Testis (tissue), 3 donors: ENCODE measurements around the gene EZH2. TPM values are rescaled to one million over a fixed set of nuclear protein-coding genes. Genes with fewer than 3 reads are reported as not detected.

Source experiments
- DNase-seq: peaks from one replicate; pipeline ENCODE4 v3.0.0-alpha.2; 2019
- H3K27ac ChIP-seq, 2 donors: fragments of 200-600 bp; sonication (generic); one replicate each; pipeline ENCODE4 v1.5.1; 2019
- H3K27me3 ChIP-seq: fragments of 200-600 bp; sonication (generic); one replicate; pipeline ENCODE4 v1.5.1; 2019
- H3K36me3 ChIP-seq: fragments of 200-600 bp; sonication (generic); one replicate; pipeline ENCODE4 v1.5.1; 2017; ENCODE audit warnings: low read depth; ENCODE audit errors: missing control alignments
- H3K4me1 ChIP-seq: fragments of 200-600 bp; sonication (generic); one replicate; pipeline ENCODE4 v1.5.1; 2019
- H3K4me3 ChIP-seq, 2 donors: fragments of 200-600 bp; sonication (generic); one replicate each; pipeline ENCODE4 v1.5.1; 2017 to 2019
- H3K9me3 ChIP-seq: fragments of 200-600 bp; sonication (generic); one replicate; pipeline ENCODE4 v1.5.1; 2017
- POLR2A ChIP-seq: fragments of 450-650 bp; IDR thresholded peaks from one replicate; pipeline ENCODE4 v1.6.1; 2017; ENCODE audit warnings: antibody characterized with exemption, mild to moderate bottlenecking, moderate library complexity
- WGBS, 2 donors: methylation state at CpG; one replicate each; pipeline ENCODE4 v1.1.5; 2018; 5-methylcytosine and 5-hydroxymethylcytosine counted together
- intact Hi-C: fragments of 100-400 bp; cut with DNase I; formaldehyde crosslinking; loops from one replicate; pipeline ENCODE4 v1.15.1; 2023; ENCODE audit warnings: low total_unique reads
- polyA plus RNA-seq: library from polyadenylated mRNA; stranded (reverse); fragments of 350-450 nt; fragmentation: Illumina TruSeq; extraction: RNeasy Lipid Tissue Mini Kit (QIAGEN cat#74804); gene quantifications from one replicate; pipeline ENCODE4 v1.2.3, GENCODE V29; 2014; ENCODE audit warnings: low read depth, low replicate concordance; ENCODE audit not compliant: insufficient read depth
- total RNA-seq, 2 donors: library from RNA; depleted of rRNA; stranded (reverse); fragments of >200 nt; gene quantifications; one replicate each; pipeline ENCODE4 v1.2.3, GENCODE V29; 2016
- TF ChIP-seq, protein P1 (sequence below), 3 experiments: fragments of 450-650 bp in 2 of 3; fragments of 200-600 bp in 1 of 3; sonication (generic) in 1 of 3; IDR thresholded peaks; one replicate each; pipeline ENCODE4 v1.5.1; 2016 to 2019; ENCODE audit warnings: antibody characterized with exemption in 3 of 3, mild to moderate bottlenecking in 2 of 3, moderate library complexity in 1 of 3

The EZH2 gene
- total and polyA plus RNA-seq, 3 donors from 2014 or later: 27.0 to 60.3 (median 36.0) TPM

DNA sequence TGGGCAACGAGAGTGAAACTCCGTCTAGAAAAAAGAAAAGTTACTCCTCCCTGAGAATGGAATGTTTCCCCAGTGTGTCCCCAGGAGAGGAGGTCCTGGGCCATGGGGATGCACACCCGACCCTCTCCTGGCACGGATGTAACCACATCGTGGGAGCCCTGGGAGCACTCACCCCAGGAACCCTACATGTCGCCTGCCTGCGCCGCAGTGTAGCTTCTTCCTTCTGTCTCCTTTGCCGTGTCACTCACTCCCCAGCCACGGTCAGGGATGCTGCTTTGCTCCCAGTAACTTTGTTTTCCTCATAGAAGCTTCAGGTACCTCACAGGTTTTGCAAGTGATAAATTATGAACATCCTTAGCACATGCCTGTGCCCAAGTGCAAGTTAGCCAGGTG lies 82.0 kb downstream of the EZH2 start:
- no peak for TF ChIP-seq POLR2A
- TF ChIP-seq, protein P1, sequence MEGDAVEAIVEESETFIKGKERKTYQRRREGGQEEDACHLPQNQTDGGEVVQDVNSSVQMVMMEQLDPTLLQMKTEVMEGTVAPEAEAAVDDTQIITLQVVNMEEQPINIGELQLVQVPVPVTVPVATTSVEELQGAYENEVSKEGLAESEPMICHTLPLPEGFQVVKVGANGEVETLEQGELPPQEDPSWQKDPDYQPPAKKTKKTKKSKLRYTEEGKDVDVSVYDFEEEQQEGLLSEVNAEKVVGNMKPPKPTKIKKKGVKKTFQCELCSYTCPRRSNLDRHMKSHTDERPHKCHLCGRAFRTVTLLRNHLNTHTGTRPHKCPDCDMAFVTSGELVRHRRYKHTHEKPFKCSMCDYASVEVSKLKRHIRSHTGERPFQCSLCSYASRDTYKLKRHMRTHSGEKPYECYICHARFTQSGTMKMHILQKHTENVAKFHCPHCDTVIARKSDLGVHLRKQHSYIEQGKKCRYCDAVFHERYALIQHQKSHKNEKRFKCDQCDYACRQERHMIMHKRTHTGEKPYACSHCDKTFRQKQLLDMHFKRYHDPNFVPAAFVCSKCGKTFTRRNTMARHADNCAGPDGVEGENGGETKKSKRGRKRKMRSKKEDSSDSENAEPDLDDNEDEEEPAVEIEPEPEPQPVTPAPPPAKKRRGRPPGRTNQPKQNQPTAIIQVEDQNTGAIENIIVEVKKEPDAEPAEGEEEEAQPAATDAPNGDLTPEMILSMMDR (IDR thresholded peaks at IDR 0.05): no peak
- WGBS, 2 donors: 88 to 89% methylated on average over 10 of the region's 10 CpGs
- no peaks in the 10 kb centered on the region for H3K27me3 ChIP-seq
- intact Hi-C loops: no loop called here
- no peaks in the 10 kb centered on the region for H3K4me1 ChIP-seq
- no peaks in the 10 kb centered on the region for H3K36me3 ChIP-seq
- DNase-seq: no peak
- no peaks in the 10 kb centered on the region for H3K9me3 ChIP-seq
- no peak overlapping the region for H3K27ac ChIP-seq
- H3K4me3 ChIP-seq: no peak overlapping the region

DNA sequence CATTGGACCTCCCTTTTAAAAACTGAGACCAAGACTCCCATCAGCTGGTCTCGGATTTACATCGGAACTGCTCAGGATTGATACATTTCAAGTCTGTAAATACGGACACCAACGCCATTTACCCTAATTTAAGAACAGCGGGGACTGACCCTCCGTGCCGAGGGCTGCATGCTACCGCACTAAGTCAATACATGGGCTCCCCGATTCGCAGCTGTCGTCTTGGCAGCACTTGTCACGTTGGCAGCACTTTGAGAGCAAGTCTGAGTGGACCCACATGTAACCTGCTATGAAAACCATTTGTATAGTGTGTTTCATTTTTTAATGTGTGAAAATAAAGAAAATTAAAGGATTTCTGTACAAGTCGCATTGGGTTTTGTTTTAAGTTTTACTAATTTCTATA lies 83.4 kb downstream of the EZH2 start:
- H3K4me3 ChIP-seq: no peak overlapping the region
- TF ChIP-seq POLR2A: no peak
- TF ChIP-seq, protein P1 (IDR thresholded peaks at IDR 0.05): no peak
- H3K9me3 ChIP-seq: no peaks in the 10 kb centered on the region
- DNase-seq: no peak
- H3K27me3 ChIP-seq: no peaks in the 10 kb centered on the region
- H3K27ac ChIP-seq: no peak overlapping the region
- WGBS, 2 donors: 92 to 94% methylated on average over 13 of the region's 13 CpGs
- no peaks in the 10 kb centered on the region for H3K4me1 ChIP-seq
- intact Hi-C loops: no loop called here
- no peaks in the 10 kb centered on the region for H3K36me3 ChIP-seq

DNA sequence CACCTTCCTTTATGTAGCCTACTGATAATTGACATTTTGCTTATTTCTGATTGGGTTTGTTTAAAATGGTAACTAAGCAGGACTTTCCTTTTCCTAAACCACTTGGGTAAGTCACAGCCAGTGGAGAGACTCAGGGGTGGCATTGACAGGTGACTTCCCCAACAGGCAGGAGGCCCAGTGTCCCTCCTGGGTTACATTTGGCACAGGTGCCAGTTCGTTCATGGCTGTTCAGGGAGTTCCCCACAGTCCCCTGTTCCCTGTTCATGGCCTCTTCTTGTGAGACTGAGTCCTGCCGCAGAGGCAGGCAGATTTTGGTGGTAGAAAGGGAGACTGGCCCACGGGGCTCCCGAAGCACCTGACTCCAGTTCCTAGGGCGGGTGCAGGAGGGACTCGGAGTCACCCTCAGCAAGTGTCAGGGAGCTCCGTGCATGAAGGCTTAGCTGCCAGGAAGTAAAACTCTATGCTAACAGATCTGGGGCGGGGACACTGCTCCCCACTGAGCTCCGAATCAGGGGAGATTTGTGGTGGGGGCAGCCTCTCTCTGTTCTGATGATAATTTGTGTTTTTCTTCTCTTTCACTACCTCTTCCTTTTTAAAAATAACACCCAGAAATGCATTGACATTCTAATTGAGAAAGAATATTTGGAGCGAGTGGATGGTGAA lies 84.1 kb downstream of the EZH2 start:
- 75 to 79% methylated on average over 10 of the region's 10 CpGs for WGBS, 2 donors
- H3K27me3 ChIP-seq: no peaks in the 10 kb centered on the region

DNA sequence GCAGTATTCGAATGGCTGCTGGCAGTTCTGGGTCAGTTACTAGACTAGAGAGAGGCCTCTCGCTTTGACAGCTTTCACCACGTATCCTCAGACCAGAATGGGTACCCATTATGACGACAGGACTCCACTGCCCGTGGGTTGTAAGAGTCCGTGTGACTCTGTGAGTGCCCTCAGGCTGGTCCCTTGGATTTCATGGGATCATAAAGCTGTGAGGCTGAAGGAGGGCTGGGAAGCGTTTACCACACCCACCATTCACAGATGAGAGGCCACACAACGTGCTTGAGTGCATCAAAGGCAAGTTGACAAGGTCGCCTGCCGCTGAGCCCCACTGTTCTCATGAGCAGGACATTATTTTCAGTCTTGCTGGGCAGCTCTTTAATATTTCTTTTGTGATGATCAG lies 87.2 kb downstream of the EZH2 start:
- DNase-seq: no peak
- TF ChIP-seq, protein P1 (IDR thresholded peaks at IDR 0.05): no peak
- no peak for TF ChIP-seq POLR2A
- H3K4me1 ChIP-seq: no peaks in the 10 kb centered on the region
- no peak overlapping the region for H3K27ac ChIP-seq
- 84 to 91% methylated on average over 9 to 10 of the region's 10 CpGs for WGBS, 2 donors
- no peaks in the 10 kb centered on the region for H3K9me3 ChIP-seq
- intact Hi-C loops: no loop called here
- H3K27me3 ChIP-seq: no peaks in the 10 kb centered on the region
- no peaks in the 10 kb centered on the region for H3K36me3 ChIP-seq
- H3K4me3 ChIP-seq: no peak overlapping the region

More for the DNA sequence above, 84.1 kb downstream of the EZH2 start:
- Histone ChIP-seq H3K36me3 (no peaks in the 10 kb centered on the region), H3K27ac (no peak overlapping the region), H3K4me1 (no peaks in the 10 kb centered on the region), H3K9me3 (no peaks in the 10 kb centered on the region), H3K4me3 (no peak overlapping the region)
- no peak for DNase-seq
- intact Hi-C loops: no loop called here
- no peak for TF ChIP-seq POLR2A
- TF ChIP-seq, protein P1 (IDR thresholded peaks at IDR 0.05): no peak

DNA sequence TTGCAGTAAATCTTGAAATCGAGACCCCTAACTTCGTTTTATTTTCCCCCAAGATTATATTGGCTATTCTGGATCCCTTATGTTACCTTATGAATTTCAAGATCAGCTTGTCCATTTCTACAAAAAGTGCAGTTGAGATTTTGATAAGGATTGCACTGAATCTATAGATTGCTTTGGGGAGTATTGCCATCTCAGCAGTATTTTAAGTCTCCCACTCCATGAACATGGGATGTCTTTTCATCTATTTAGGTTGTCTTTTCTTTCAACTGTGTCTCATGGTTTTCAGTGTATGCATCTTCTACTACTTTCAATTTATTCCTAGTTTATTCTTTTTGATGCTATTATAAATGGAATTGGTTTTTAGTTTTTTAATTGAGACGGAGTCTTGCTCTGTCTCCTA lies 89.6 kb downstream of the EZH2 start:
- H3K27ac ChIP-seq: no peak overlapping the region
- 96 to 100% methylated on average over 3 of the region's 3 CpGs for WGBS, 2 donors
- intact Hi-C loops: no loop called here
- no peak for DNase-seq
- H3K36me3 ChIP-seq: no peaks in the 10 kb centered on the region
- no peaks in the 10 kb centered on the region for H3K27me3 ChIP-seq
- H3K9me3 ChIP-seq: no peaks in the 10 kb centered on the region
- H3K4me1 ChIP-seq: no peaks in the 10 kb centered on the region
- H3K4me3 ChIP-seq: no peak overlapping the region
- TF ChIP-seq POLR2A: no peak
- TF ChIP-seq, protein P1 (IDR thresholded peaks at IDR 0.05): no peak
